GM12878 (cell line): ENCODE results near the gene IL15. TPM values are rescaled to one million over a fixed set of nuclear protein-coding genes. Genes with fewer than 3 reads are reported as not detected.

Experiments
- ATAC-seq: fragments of 200-7000 bp; cut with Tn5 transposase; 3 replicates; pipeline ENCODE4 v1.9.1; 2020; ENCODE audit warnings: mild to moderate bottlenecking, moderate library complexity
- BruUV-seq: library from RNA; stranded (reverse); fragments of 400-500 nt; replicated peaks from 2 replicates; lab custom pipeline; 2021; lab: Mats Ljungman, UMichigan
- CTCF ChIA-PET: fragments of 300-600 bp; sonication (Branson Sonifier 250); formaldehyde crosslinking; extraction: SDS; loops from one replicate; lab custom pipeline; 2021; ENCODE audit warnings: inconsistent platforms; lab: Yijun Ruan, JAX
- POLR2A ChIA-PET: fragments of 350-600 bp; formaldehyde crosslinking; extraction: SDS; loops from one replicate; lab custom pipeline; 2021; ENCODE audit warnings: inconsistent platforms; lab: Charles Lee
- RAD21 ChIA-PET: fragments of 300-600 bp; sonication (Branson Sonifier 250); formaldehyde crosslinking; loops from one replicate; lab custom pipeline; 2023; ENCODE audit warnings: antibody characterized with exemption; ENCODE audit not compliant: unreplicated experiment; lab: Charles Lee
- SMC1A ChIA-PET: fragments of 300-600 bp; sonication (Branson Sonifier 250); formaldehyde crosslinking; loops from one replicate; lab custom pipeline; 2023; ENCODE audit not compliant: unreplicated experiment, uncharacterized antibody; lab: Charles Lee
- DNase-seq: peaks from one replicate; pipeline ENCODE4 v3.0.0-alpha.2; 2011; ENCODE audit warnings: low read depth, low spot score
- FAIRE-seq: peaks from 3 replicates; lab custom pipeline; 2011; peaks lifted over from hg19 to GRCh38; lab: Jason Lieb, UNC
- H2AFZ ChIP-seq: 2 replicates; pipeline ENCODE4 v1.6.0; 2011; ENCODE audit warnings: low read depth, low read length, control low read depth; ENCODE audit not compliant: control insufficient read depth
- H3K27ac ChIP-seq: 2 replicates; pipeline ENCODE4 v1.5.1; 2011; ENCODE audit warnings: control low read depth; ENCODE audit not compliant: control insufficient read depth, insufficient read depth
- H3K27me3 ChIP-seq, 2 experiments: replicated peaks in 1 of 2; 2 replicates each; pipeline versions ENCODE4 v1.6.0 to v1.6.1; 2011; ENCODE audit warnings: low read length in 1 of 2; ENCODE audit not compliant: control insufficient read depth in 2 of 2, insufficient read depth in 2 of 2
- H3K36me3 ChIP-seq, 2 experiments: 2 replicates each; pipeline ENCODE4 v1.5.1; 2011; ENCODE audit warnings: low read length in 1 of 2; ENCODE audit not compliant: control insufficient read depth in 2 of 2, insufficient read depth in 2 of 2
- H3K4me1 ChIP-seq: 2 replicates; pipeline ENCODE4 v1.6.1; 2011; ENCODE audit warnings: mild to moderate bottlenecking, low read length, moderate library complexity, mixed read lengths; ENCODE audit not compliant: control insufficient read depth, insufficient read depth
- H3K4me2 ChIP-seq: 2 replicates; pipeline ENCODE4 v1.6.0; 2011; ENCODE audit warnings: control low read depth; ENCODE audit not compliant: control insufficient read depth, insufficient read depth
- H3K4me3 ChIP-seq: fragments of 200-600 bp; sonication (generic); 2 replicates; pipeline ENCODE4 v1.5.1; 2016
- H3K79me2 ChIP-seq: 2 replicates; pipeline ENCODE4 v1.6.0; 2011; ENCODE audit warnings: low read length; ENCODE audit not compliant: control insufficient read depth, insufficient read depth
- H3K9ac ChIP-seq: 2 replicates; pipeline ENCODE4 v1.8.0; 2011; ENCODE audit warnings: low read length, control low read depth, mixed read lengths; ENCODE audit not compliant: control insufficient read depth, insufficient read depth
- H3K9me3 ChIP-seq: replicated peaks from 3 replicates; pipeline ENCODE4 v1.5.1; 2011; ENCODE audit warnings: mild to moderate bottlenecking, low read length; ENCODE audit not compliant: control insufficient read depth, insufficient read depth
- H4K20me1 ChIP-seq: 2 replicates; pipeline ENCODE4 v1.6.0; 2011; ENCODE audit not compliant: control insufficient read depth, insufficient read depth
- CEBPZ ChIP-seq: fragments of 150-350 bp; IDR thresholded peaks from 2 replicates; pipeline ENCODE4 v1.6.1; 2016; ENCODE audit warnings: low read depth, low read length
- CREB1 ChIP-seq: IDR thresholded peaks from 2 replicates; pipeline ENCODE4 v1.6.1; 2012; ENCODE audit warnings: low read depth, mild to moderate bottlenecking, inconsistent platforms
- GABPA ChIP-seq: IDR thresholded peaks from 2 replicates; pipeline ENCODE4 v1.6.1; 2014; ENCODE audit warnings: antibody characterized with exemption, low read depth, mild to moderate bottlenecking, inconsistent platforms
- NFIC ChIP-seq: IDR thresholded peaks from 2 replicates; pipeline ENCODE4 v1.6.1; 2012; ENCODE audit warnings: low read depth, mild to moderate bottlenecking, inconsistent platforms, low read length, moderate library complexity
- NRF1 ChIP-seq: conservative IDR thresholded peaks from 2 replicates; pipeline ENCODE4 v1.6.1; 2011; ENCODE audit warnings: mild to moderate bottlenecking, low read depth, low read length, improper control_type of control experiment
- PBX3 ChIP-seq: IDR thresholded peaks from 2 replicates; pipeline ENCODE4 v1.6.1; 2011; ENCODE audit warnings: mild to moderate bottlenecking, low read depth, low read length, moderate library complexity; ENCODE audit not compliant: insufficient replicate concordance
- PML ChIP-seq: IDR thresholded peaks from 2 replicates; pipeline ENCODE4 v1.6.1; 2012; ENCODE audit warnings: low read length, inconsistent platforms
- REST ChIP-seq: IDR thresholded peaks from 2 replicates; pipeline ENCODE4 v1.6.1; 2012; ENCODE audit warnings: mild to moderate bottlenecking, low read depth, low read length
- SMC3 ChIP-seq: IDR thresholded peaks from 2 replicates; pipeline ENCODE4 v1.6.1; 2011; ENCODE audit warnings: low read length, improper control_type of control experiment, borderline replicate concordance
- SREBF2 ChIP-seq: IDR thresholded peaks from 2 replicates; pipeline ENCODE4 v1.6.1; 2012; ENCODE audit warnings: mild to moderate bottlenecking, low read length
- TCF12 ChIP-seq: IDR thresholded peaks from 2 replicates; pipeline ENCODE4 v1.6.1; 2011; ENCODE audit warnings: low read depth, mild to moderate bottlenecking, low read length
- YY1 ChIP-seq: IDR thresholded peaks from 2 replicates; pipeline ENCODE4 v1.6.1; 2011; ENCODE audit warnings: low read depth, mild to moderate bottlenecking, low read length
- ZBTB33 ChIP-seq: fragments of 450-650 bp; IDR thresholded peaks from 2 replicates; pipeline ENCODE4 v1.6.1; 2017; ENCODE audit warnings: mild to moderate bottlenecking
- ZNF384 ChIP-seq: IDR thresholded peaks from 2 replicates; pipeline ENCODE4 v1.6.1; 2012; ENCODE audit warnings: low read depth, mild to moderate bottlenecking, low read length, improper control_type of control experiment, borderline replicate concordance
- WGBS: methylation state at CpG from one replicate; pipeline ENCODE4 v1.1.6; 2016; ENCODE audit warnings: low lambda C conversion rate; ENCODE audit not compliant: insufficient replicate concordance, insufficient coverage; ENCODE audit errors: missing lambda C conversion rate; 5-methylcytosine and 5-hydroxymethylcytosine counted together
- in situ Hi-C: fragments of 300-500 bp; cut with MboI; formaldehyde crosslinking; loops from 9 replicates; pipeline ENCODE4 v1.14.3; 2018; ENCODE audit warnings: mixed read lengths
- intact Hi-C: fragments of 100-400 bp; cut with micrococcal nuclease; formaldehyde crosslinking; loops from one replicate; pipeline ENCODE4 v1.14.2; 2022; ENCODE audit not compliant: unreplicated experiment
- polyA plus RNA-seq, 11 experiments: library from polyadenylated mRNA; depleted of rRNA in 4 of 11; unstranded in 6 of 11; stranded (reverse) in 5 of 11; fragments of >200 nt; fragmentation: Nextera tagmentation in 4 of 11; fragmentation: Illumina TruSeq in 1 of 11; extraction: Ambion mirVana in 4 of 11; extraction: Trizol in 1 of 11; gene quantifications; 1 replicate in 1 of 11; 2 replicates in 10 of 11; pipeline versions ENCODE4 v1.2.1 to v1.2.3, GENCODE V29; 2011 to 2016; ENCODE audit warnings: inconsistent platforms in 2 of 11, missing spikeins in 2 of 11, low read depth in 1 of 11
- total RNA-seq, 4 experiments: library from RNA; depleted of rRNA in 3 of 4; stranded (reverse); fragments of >200 nt in 3 of 4; fragmentation: Illumina TruSeq in 1 of 4; extraction: Trizol in 1 of 4; gene quantifications; 2 replicates each; pipeline versions ENCODE4 v1.2.1 to v1.2.3, GENCODE V29; 2013 to 2021

Gene IL15
- total and polyA plus RNA-seq, 10 of the 15 experiments (the other 5 are each of a cell fraction or from before 2014, with no cell fraction given) = 6.0 to 11.4 (median 8.2) TPM

- ChIA-PET POLR2A (interaction anchor here (1.3 to 1.9 kb wide), 3 partner anchors 9 to 22 kb away, joined by 4 to 7 read pairs (median 6); no protein-coding TSS in a partner anchor), CTCF (interaction anchor here (0.6 to 3.4 kb wide), 4 partner anchors 9 to 65 kb away, joined by 3 to 13 read pairs (median 4); no protein-coding TSS in a partner anchor), SMC1A (interaction anchor here (0.9 to 3.4 kb wide), 13 partner anchors 8 to 687 kb away, joined by 3 to 22 read pairs (median 8); no protein-coding TSS in a partner anchor), RAD21 (interaction anchor here (1.5 to 2.7 kb wide), 7 partner anchors 8 to 330 kb away, joined by 4 to 8 read pairs (median 6); no protein-coding TSS in a partner anchor)
- BruUV-seq = no TSS peak
- Histone ChIP-seq H3K27ac (peak overlapping the region; percentile 90), H3K4me2 (peak overlapping the region; percentile 90), H4K20me1 (no peaks in the 10 kb centered on the region), H3K36me3 (no peaks in the 10 kb centered on the region), H3K27me3 (no peaks in the 10 kb centered on the region), H2AFZ (peak overlapping the region; percentile 71), H3K4me1 (peaks cover 11% of the 10 kb centered on the region), H3K9ac (peak overlapping the region; percentile 80), H3K4me3 (peak overlapping the region; percentile 96), H3K79me2 (peaks cover 50% of the 10 kb centered on the region), H3K9me3 (no peaks in the 10 kb centered on the region)
- ATAC-seq (peak; percentile 53), FAIRE-seq (no peak), DNase-seq (no peak)
- intact Hi-C loops (loop anchor here (2.0 to 10.0 kb wide), 6 partner anchors 21 to 413 kb away; partner anchors contain the start of gene ZNF330), in situ Hi-C loops (no loop called here)
- WGBS = 0% methylated on average over 2 of the region's 2 CpGs
- TF ChIP-seq SMC3 (no peak), CEBPZ (no peak), PML (no peak; the same call in 1 of the 2 replicates), YY1 (0 out of 2 replicates have a peak, but pooled peaks have one; percentile 16), GABPA (no peak), NFIC (peak; percentile 39; the same call in 1 of the 2 replicates), CREB1 (0 out of 2 replicates have a peak, but pooled peaks have one; percentile 43), SREBF2 (no peak), ZNF384 (no peak), TCF12 (no peak), ZBTB33 (no peak), REST (no peak), PBX3 (no peak), NRF1 (no peak)
Measured at GRCh38 chr4:141637565-141637964, 1.2 kb downstream of the IL15 start.
